SHP77 treated with DMSO at 0.1 percent for 48 hours (cell line): ENCODE data around the gene ATP9B.
"Not testable (repeated sequence)": the region's sequence is repeated elsewhere in the genome, so short reads cannot be mapped to it uniquely, and the experiment has no call there.

Source experiments
- DNase-seq: peaks from one replicate; lab custom pipeline; 2025; lab: John Stamatoyannopoulos, UW

ATP9B gene

GRCh38 chr18:79361766-79362522 is 292.8 kb downstream of the ATP9B start:
- DNase-seq, result no peak

- no peak for DNase-seq
These were observed 296.5 kb downstream of the ATP9B start for GRCh38 chr18:79365701-79366100.

GRCh38 chr18:79366177-79367094 is 297.2 kb downstream of the ATP9B start:
- DNase-seq, result no peak

GRCh38 chr18:79367480-79367879 is 298.3 kb downstream of the ATP9B start:
- DNase-seq, result no peak

- no peak for DNase-seq
These were observed 298.8 kb downstream of the ATP9B start for GRCh38 chr18:79367989-79368388.

- no peak for DNase-seq
These were observed 299.5 kb downstream of the ATP9B start for GRCh38 chr18:79368681-79369080.

GRCh38 chr18:79371561-79372121 is 302.4 kb downstream of the ATP9B start:
- no peak for DNase-seq

- DNase-seq, result no peak
These were observed 303.3 kb downstream of the ATP9B start for GRCh38 chr18:79372461-79372860.

- no peak for DNase-seq
These were observed 303.8 kb downstream of the ATP9B start for GRCh38 chr18:79372991-79373390.

GRCh38 chr18:79373736-79374135 is 304.5 kb downstream of the ATP9B start:
- no peak for DNase-seq

- no peak for DNase-seq
These were observed 305.4 kb downstream of the ATP9B start for GRCh38 chr18:79374408-79375171.

- no peak for DNase-seq
These were observed 306.4 kb downstream of the ATP9B start for GRCh38 chr18:79375441-79376154.

- DNase-seq, result not testable (repeated sequence)
These were observed 307.5 kb downstream of the ATP9B start for GRCh38 chr18:79376661-79377060.

- no peak for DNase-seq
These were observed 308.1 kb downstream of the ATP9B start for GRCh38 chr18:79377187-79377891.

GRCh38 chr18:79378536-79379250 is 309.5 kb downstream of the ATP9B start:
- DNase-seq, result no peak

- no peak for DNase-seq
These were observed 310.2 kb downstream of the ATP9B start for GRCh38 chr18:79379251-79379905.

- DNase-seq, result no peak
These were observed 311.0 kb downstream of the ATP9B start for GRCh38 chr18:79379931-79380815.
